Parathyroid adenoma (tissue), 2 donors: Measurements from ENCODE around the gene LHFPL4.
"Not testable (repeated sequence)": the region's sequence is repeated elsewhere in the genome, so short reads cannot be mapped to it uniquely, and the experiment has no call there.

Source experiments
- H2AFZ ChIP-seq: fragments of 300-600 bp; sonication (generic); one replicate; pipeline ENCODE4 v1.7.0; 2017; ENCODE audit warnings: antibody characterized with exemption, mild to moderate bottlenecking
- H3K27ac ChIP-seq: fragments of 300-600 bp; sonication (generic); one replicate; pipeline ENCODE4 v1.7.0; 2017
- H3K27me3 ChIP-seq: fragments of 300-600 bp; sonication (generic); one replicate; pipeline ENCODE4 v1.7.0; 2017; ENCODE audit warnings: low read length; ENCODE audit not compliant: control insufficient read depth, insufficient read depth
- H3K36me3 ChIP-seq: fragments of 300-600 bp; sonication (generic); one replicate; pipeline ENCODE4 v1.7.0; 2017; ENCODE audit warnings: low read length; ENCODE audit not compliant: control insufficient read depth, insufficient read depth
- H3K4me1 ChIP-seq: fragments of 300-600 bp; sonication (generic); one replicate; pipeline ENCODE4 v1.7.0; 2017; ENCODE audit warnings: control low read depth
- H3K4me2 ChIP-seq: fragments of 300-600 bp; sonication (generic); one replicate; pipeline ENCODE4 v1.7.0; 2017; ENCODE audit warnings: low read length
- H3K4me3 ChIP-seq: fragments of 300-600 bp; sonication (generic); one replicate; pipeline ENCODE4 v1.7.0; 2017; ENCODE audit warnings: low read depth, low read length
- H3K79me2 ChIP-seq: fragments of 300-600 bp; sonication (generic); one replicate; pipeline ENCODE4 v1.7.0; 2017; ENCODE audit warnings: control low read depth
- H3K9ac ChIP-seq: fragments of 300-600 bp; sonication (generic); one replicate; pipeline ENCODE4 v1.7.0; 2017; ENCODE audit warnings: mild to moderate bottlenecking
- H3K9me3 ChIP-seq: fragments of 300-600 bp; sonication (generic); one replicate; pipeline ENCODE4 v1.7.0; 2017; ENCODE audit warnings: low read length; ENCODE audit not compliant: control insufficient read depth
- CTCF ChIP-seq: fragments of 300-600 bp; sonication (generic); IDR thresholded peaks from one replicate; pipeline ENCODE4 v1.7.0; 2017; ENCODE audit warnings: antibody characterized with exemption, mild to moderate bottlenecking
- donor health status: primary hyperparathyroidism.

The LHFPL4 gene

GRCh38 chr3:9553021-9553947 lies at the start of gene LHFPL4:
Gene LHFPL4 (minus strand): TSS chr3:9553822. CDS start chr3:9552679, 1,143 bp downstream.
- Histone ChIP-seq H3K27ac (no peak within 1 kb of the TSS), H3K36me3 (no peaks in the 10 kb centered on the region), H3K9me3 (no peaks in the 10 kb centered on the region), H3K4me2 (no peak within 1 kb of the TSS), H3K9ac (peak within 1 kb of the TSS; percentile 34), H3K27me3 (no peaks in the 10 kb centered on the region), H3K4me1 (no peaks in the 10 kb centered on the region), H3K4me3 (no peak within 1 kb of the TSS), H2AFZ (peak within 1 kb of the TSS; percentile 90), H3K79me2 (peaks cover 17% of the 10 kb centered on the region)
- no peak for TF ChIP-seq CTCF

GRCh38 chr3:9602620-9603019 lies 49.0 kb upstream of the LHFPL4 start:
- no peaks in the 10 kb centered on the region for H3K4me1 ChIP-seq
- H3K9ac ChIP-seq = no peak overlapping the region
- TF ChIP-seq CTCF = no peak
- no peaks in the 10 kb centered on the region for H3K9me3 ChIP-seq
- H3K27ac ChIP-seq = no peak overlapping the region
- H3K4me3 ChIP-seq = no peak overlapping the region
- H3K36me3 ChIP-seq = no peaks in the 10 kb centered on the region
- H3K27me3 ChIP-seq = no peaks in the 10 kb centered on the region
- no peak overlapping the region for H3K4me2 ChIP-seq
- no peaks in the 10 kb centered on the region for H3K79me2 ChIP-seq
- H2AFZ ChIP-seq = no peak overlapping the region

GRCh38 chr3:9601006-9601581 lies 47.5 kb upstream of the LHFPL4 start:
- H3K79me2 ChIP-seq, H3K9me3 ChIP-seq, H3K4me3 ChIP-seq, H3K4me1 ChIP-seq, H3K9ac ChIP-seq, H3K27me3 ChIP-seq, H3K27ac ChIP-seq, H3K36me3 ChIP-seq: not testable (repeated sequence)
- H2AFZ ChIP-seq = peak overlapping the region; percentile 85
- peak overlapping the region; percentile 55 for H3K4me2 ChIP-seq

GRCh38 chr3:9600597-9600996 lies 47.0 kb upstream of the LHFPL4 start:
- H3K27ac ChIP-seq = no peak overlapping the region
- H2AFZ ChIP-seq = peak overlapping the region; percentile 85
- peak overlapping the region; percentile 55 for H3K4me2 ChIP-seq
- no peaks in the 10 kb centered on the region for H3K27me3 ChIP-seq
- H3K79me2 ChIP-seq = no peaks in the 10 kb centered on the region
- no peak overlapping the region for H3K9ac ChIP-seq
- H3K4me3 ChIP-seq = no peak overlapping the region
- no peak for TF ChIP-seq CTCF
- no peaks in the 10 kb centered on the region for H3K36me3 ChIP-seq
- no peaks in the 10 kb centered on the region for H3K4me1 ChIP-seq
- H3K9me3 ChIP-seq = no peaks in the 10 kb centered on the region

- Histone ChIP-seq H3K27ac (no peak overlapping the region), H3K9me3 (no peaks in the 10 kb centered on the region)
These were observed 45.3 kb upstream of the LHFPL4 start for GRCh38 chr3:9598783-9599387.

More at GRCh38 chr3:9598783-9599387, 45.3 kb upstream of the LHFPL4 start:
- Histone ChIP-seq H3K36me3 (no peaks in the 10 kb centered on the region), H3K4me2 (no peak overlapping the region), H2AFZ (no peak overlapping the region), H3K79me2 (no peaks in the 10 kb centered on the region), H3K27me3 (no peaks in the 10 kb centered on the region), H3K4me1 (no peaks in the 10 kb centered on the region), H3K9ac (no peak overlapping the region), H3K4me3 (no peak overlapping the region)
- no peak for TF ChIP-seq CTCF
